H1 (cell line): ENCODE results near the gene MBIP. TPM values are rescaled to one million over a fixed set of nuclear protein-coding genes. Genes with fewer than 3 reads are reported as not detected.

ENCODE experiments used
- CTCF ChIA-PET: fragments of 300-600 bp; sonication (Branson Sonifier 250); formaldehyde crosslinking; loops from one replicate; lab custom pipeline; 2021; ENCODE audit not compliant: partially characterized antibody; lab: Charles Lee
- POLR2A ChIA-PET: fragments of 300-600 bp; sonication (Branson Sonifier 250); formaldehyde crosslinking; loops from one replicate; lab custom pipeline; 2021; ENCODE audit warnings: inconsistent platforms; ENCODE audit not compliant: partially characterized antibody; lab: Charles Lee
- DNase-seq, 2 experiments: peaks; one replicate each; pipeline versions ENCODE4 v3.0.0 to v3.0.0-alpha.2; 2010 to 2022; ENCODE audit warnings: low spot score in 2 of 2, low read depth in 1 of 2, mixed read lengths in 1 of 2
- FAIRE-seq: peaks from 2 replicates; lab custom pipeline; 2011; peaks lifted over from hg19 to GRCh38; lab: Jason Lieb, UNC
- H2AFZ ChIP-seq: 2 replicates; pipeline ENCODE4 v1.8.1; 2012; ENCODE audit warnings: low read length, inconsistent platforms
- H2AK5ac ChIP-seq: 2 replicates; pipeline ENCODE4 v1.6.1; 2013; ENCODE audit warnings: low read depth, low read length
- H2BK120ac ChIP-seq: replicated peaks from 2 replicates; pipeline ENCODE3; 2013; ENCODE audit warnings: low read depth, low read length, inconsistent platforms
- H2BK12ac ChIP-seq: 2 replicates; pipeline ENCODE4 v1.6.1; 2013; ENCODE audit warnings: low read depth, low read length
- H2BK15ac ChIP-seq: 2 replicates; pipeline ENCODE4 v1.6.1; 2013; ENCODE audit warnings: low read length
- H2BK20ac ChIP-seq: 2 replicates; pipeline ENCODE4 v1.6.1; 2013; ENCODE audit warnings: low read length
- H2BK5ac ChIP-seq: 2 replicates; pipeline ENCODE4 v1.6.1; 2013; ENCODE audit warnings: low read depth, low read length
- H3K14ac ChIP-seq: 2 replicates; pipeline ENCODE4 v1.6.1; 2013; ENCODE audit warnings: inconsistent platforms; ENCODE audit not compliant: insufficient read length
- H3K18ac ChIP-seq: 2 replicates; pipeline ENCODE4 v1.6.1; 2013; ENCODE audit warnings: low read length; ENCODE audit errors: extremely low read depth
- H3K23ac ChIP-seq: 2 replicates; pipeline ENCODE4 v1.6.1; 2013; ENCODE audit warnings: inconsistent platforms; ENCODE audit not compliant: insufficient read length
- H3K23me2 ChIP-seq: 2 replicates; pipeline ENCODE4 v1.6.1; 2013; ENCODE audit warnings: low read depth, low read length
- H3K27ac ChIP-seq: 2 replicates; pipeline ENCODE4 v1.6.1; 2011; ENCODE audit warnings: low read depth, low read length, inconsistent platforms
- H3K27me3 ChIP-seq, 4 experiments: replicated peaks in 1 of 4; 1 replicate in 1 of 4; 2 replicates in 3 of 4; pipeline versions ENCODE4 v1.6.1 to v1.8.1; 2011 to 2013; ENCODE audit warnings: low read length in 3 of 4, mild to moderate bottlenecking in 3 of 4, inconsistent platforms in 2 of 4, mixed read lengths in 2 of 4, moderate library complexity in 1 of 4; ENCODE audit not compliant: control insufficient read depth in 3 of 4, insufficient read depth in 3 of 4; ENCODE audit errors: extremely low read depth in 1 of 4
- H3K36me3 ChIP-seq, 4 experiments: 2 replicates each; pipeline versions ENCODE4 v1.6.1 to v1.8.1; 2011 to 2013; ENCODE audit warnings: mild to moderate bottlenecking in 4 of 4, low read length in 3 of 4, moderate library complexity in 2 of 4, control low read depth in 1 of 4, inconsistent platforms in 1 of 4; ENCODE audit not compliant: insufficient read depth in 4 of 4, control insufficient read depth in 2 of 4
- H3K4ac ChIP-seq: replicated peaks from 2 replicates; pipeline ENCODE3; 2013; ENCODE audit warnings: low read length, low read depth, mixed read lengths, inconsistent platforms; ENCODE audit not compliant: insufficient read length
- H3K4me1 ChIP-seq, 4 experiments: replicated peaks in 1 of 4; 1 replicate in 1 of 4; 2 replicates in 3 of 4; pipeline versions ENCODE4 v1.6.1 to v1.8.1; 2011 to 2013; ENCODE audit warnings: low read length in 3 of 4, inconsistent platforms in 2 of 4, mixed read lengths in 1 of 4; ENCODE audit not compliant: insufficient read depth in 4 of 4, control insufficient read depth in 3 of 4
- H3K4me2 ChIP-seq, 2 experiments: 2 replicates each; pipeline versions ENCODE4 v1.6.1 to v1.8.1; 2011 to 2013; ENCODE audit warnings: low read depth in 2 of 2, low read length in 2 of 2, control low read depth in 1 of 2, inconsistent platforms in 1 of 2, mild to moderate bottlenecking in 1 of 2; ENCODE audit not compliant: insufficient read depth in 1 of 2
- H3K4me3 ChIP-seq, 4 experiments: fragments of 200-600, 300-600 bp in 1 of 4; sonication (generic), shearing (Covaris generic), sonication (Bioruptor Twin) in 1 of 4; 2 replicates each; pipeline versions ENCODE4 v1.5.1 to v1.8.1; 2011 to 2016; ENCODE audit warnings: low read length in 4 of 4, low read depth in 3 of 4, control low read depth in 2 of 4, inconsistent platforms in 2 of 4, mild to moderate bottlenecking in 2 of 4, mixed read lengths in 1 of 4, moderate library complexity in 1 of 4; ENCODE audit not compliant: insufficient read depth in 2 of 4; ENCODE audit errors: extremely low read depth in 1 of 4
- H3K56ac ChIP-seq: replicated peaks from 2 replicates; pipeline ENCODE3; 2013; ENCODE audit warnings: low read depth, mild to moderate bottlenecking, mixed read lengths, low read length, inconsistent platforms; ENCODE audit not compliant: insufficient read length
- H3K79me1 ChIP-seq: 2 replicates; pipeline ENCODE4 v1.6.1; 2013; ENCODE audit warnings: low read depth, low read length, control low read depth
- H3K79me2 ChIP-seq, 2 experiments: 2 replicates each; pipeline versions ENCODE4 v1.6.1 to v1.8.1; 2012 to 2013; ENCODE audit warnings: low read length in 2 of 2, mild to moderate bottlenecking in 2 of 2, inconsistent platforms in 1 of 2; ENCODE audit not compliant: insufficient read depth in 2 of 2, control insufficient read depth in 1 of 2
- H3K9ac ChIP-seq, 4 experiments: replicated peaks in 1 of 4; 1 replicate in 1 of 4; 2 replicates in 3 of 4; pipeline versions ENCODE4 v1.6.1 to v1.8.1; 2011 to 2013; ENCODE audit warnings: low read depth in 3 of 4, low read length in 3 of 4, control low read depth in 2 of 4, mild to moderate bottlenecking in 2 of 4, moderate library complexity in 2 of 4, inconsistent platforms in 1 of 4; ENCODE audit errors: extremely low read depth in 1 of 4
- H3K9me3 ChIP-seq, 2 experiments: 2 replicates each; pipeline versions ENCODE4 v1.6.1 to v1.8.1; 2012 to 2013; ENCODE audit warnings: mild to moderate bottlenecking in 2 of 2, moderate library complexity in 2 of 2, control low read depth in 1 of 2, inconsistent platforms in 1 of 2, low read depth in 1 of 2, low read length in 1 of 2, mixed read lengths in 1 of 2; ENCODE audit not compliant: insufficient read depth in 2 of 2
- H4K20me1 ChIP-seq, 2 experiments: replicated peaks in 1 of 2; 2 replicates each; pipeline versions ENCODE3 to v1.8.1; 2011 to 2013; ENCODE audit warnings: inconsistent platforms in 2 of 2, low read length in 2 of 2, mild to moderate bottlenecking in 1 of 2; ENCODE audit not compliant: insufficient read depth in 2 of 2, control insufficient read depth in 1 of 2
- H4K5ac ChIP-seq: 2 replicates; pipeline ENCODE4 v1.6.1; 2013; ENCODE audit warnings: low read length, low read depth, mixed read lengths, inconsistent platforms; ENCODE audit not compliant: insufficient read length
- H4K8ac ChIP-seq: 2 replicates; pipeline ENCODE4 v1.8.0; 2013; ENCODE audit warnings: mild to moderate bottlenecking, moderate library complexity, low read length, inconsistent platforms; ENCODE audit not compliant: insufficient read depth; ENCODE audit errors: extremely low read depth
- H4K91ac ChIP-seq: replicated peaks from 2 replicates; pipeline ENCODE3; 2013; ENCODE audit warnings: low read length, mixed read lengths, inconsistent platforms; ENCODE audit not compliant: insufficient read length
- BRCA1 ChIP-seq: IDR thresholded peaks from 2 replicates; pipeline ENCODE4 v1.6.1; 2012; ENCODE audit warnings: low read depth, low read length, improper control_type of control experiment
- CHD2 ChIP-seq: IDR thresholded peaks from 2 replicates; pipeline ENCODE4 v1.6.1; 2012; ENCODE audit warnings: low read length, improper control_type of control experiment
- EGR1 ChIP-seq: IDR thresholded peaks from 2 replicates; pipeline ENCODE4 v1.6.1; 2011; ENCODE audit warnings: low read depth, low read length, borderline replicate concordance
- GABPA ChIP-seq: IDR thresholded peaks from 2 replicates; pipeline ENCODE4 v1.6.1; 2011; ENCODE audit warnings: mild to moderate bottlenecking, low read length, moderate library complexity, borderline replicate concordance; ENCODE audit not compliant: insufficient read depth
- KDM1A ChIP-seq: fragments of 200-600, 300-600 bp; sonication (generic); IDR thresholded peaks from 2 replicates; pipeline ENCODE4 v1.7.1; 2016; ENCODE audit warnings: mild to moderate bottlenecking, low read length, borderline replicate concordance
- KDM4A ChIP-seq: IDR thresholded peaks from one replicate; pipeline ENCODE4 v1.7.1; 2012; ENCODE audit warnings: low read depth, mild to moderate bottlenecking, moderate library complexity, low read length, inconsistent platforms; ENCODE audit not compliant: severe bottlenecking
- MAFK ChIP-seq: IDR thresholded peaks from 2 replicates; pipeline ENCODE4 v1.6.1; 2012; ENCODE audit warnings: low read depth, mild to moderate bottlenecking, improper control_type of control experiment, low read length
- POU5F1 ChIP-seq: IDR thresholded peaks from 2 replicates; pipeline ENCODE4 v1.6.1; 2011; ENCODE audit warnings: low read depth, mild to moderate bottlenecking, low read length, moderate library complexity
- RBBP5 ChIP-seq: IDR thresholded peaks from 2 replicates; pipeline ENCODE4 v1.7.1; 2012; ENCODE audit warnings: low read depth, mild to moderate bottlenecking, inconsistent platforms, low read length, moderate library complexity, borderline replicate concordance
- SIN3A ChIP-seq, 2 experiments: IDR thresholded peaks in 1 of 2; conservative IDR thresholded peaks in 1 of 2; 2 replicates each; pipeline ENCODE4 v1.6.1; 2011 to 2012; ENCODE audit warnings: low read length in 2 of 2, improper control_type of control experiment in 1 of 2, low read depth in 1 of 2, mild to moderate bottlenecking in 1 of 2
- SIRT6 ChIP-seq: IDR thresholded peaks from one replicate; pipeline ENCODE4 v1.7.1; 2012; ENCODE audit warnings: low read length, inconsistent platforms
- SIX5 ChIP-seq: IDR thresholded peaks from 2 replicates; pipeline ENCODE4 v1.6.1; 2011; ENCODE audit warnings: mild to moderate bottlenecking, low read depth, low read length
- SRF ChIP-seq: IDR thresholded peaks from 2 replicates; pipeline ENCODE4 v1.6.1; 2011; ENCODE audit warnings: mild to moderate bottlenecking, low read depth, low read length, moderate library complexity
- WGBS, 2 experiments: shearing (Covaris generic) in 1 of 2; methylation state at CpG; one replicate each; pipeline versions ENCODE4 v1.1.6 to v1.1.7; 2013 to 2015; ENCODE audit warnings: low lambda C conversion rate in 2 of 2, mixed read lengths in 2 of 2, inconsistent platforms in 1 of 2, low coverage in 1 of 2, missing lambda C conversion rate in 1 of 2; ENCODE audit not compliant: insufficient replicate concordance in 2 of 2, insufficient coverage in 1 of 2, insufficient read length in 1 of 2; ENCODE audit errors: extremely low coverage in 1 of 2, missing lambda C conversion rate in 1 of 2; 5-methylcytosine and 5-hydroxymethylcytosine counted together
- polyA plus RNA-seq, 7 experiments: library from polyadenylated mRNA; depleted of rRNA in 3 of 7; stranded (reverse) in 5 of 7; unstranded in 2 of 7; fragments of >200 nt in 5 of 7; fragments of 200-250 nt in 2 of 7; gene quantifications; 1 replicate in 5 of 7; 2 replicates in 1 of 7; 4 replicates in 1 of 7; pipeline versions ENCODE4 v1.2.1 to v1.2.3, GENCODE V29; 2011 to 2013; ENCODE audit warnings: missing spikeins in 2 of 7, mixed read lengths in 2 of 7
- total RNA-seq: library from RNA; stranded (reverse); fragmentation: NEBNext Ultra II Directional; extraction: Animal tissue kit (Norgen Biotek cat#: 25700); gene quantifications from 2 replicates; pipeline ENCODE4 v1.2.1, GENCODE V29; 2021

The MBIP gene
- total and polyA plus RNA-seq, 2 of the 8 experiments (the other 6 are each of a cell fraction or from before 2014, with no cell fraction given) = 15.0 to 27.4 TPM

- no peak overlapping the region for H2AFZ ChIP-seq
- H3K4me3 ChIP-seq = no peak overlapping the region
- no peak overlapping the region for H2BK15ac ChIP-seq
- WGBS, 2 experiments = 88% methylated on average over 2 of the region's 2 CpGs; no CpG with 5 or more reads in 1 of the 2 experiments
- H4K5ac ChIP-seq = no peak overlapping the region
- H2BK120ac ChIP-seq = no peak overlapping the region
- ChIA-PET CTCF (interaction anchor here (0.7 to 1.1 kb wide), 2 partner anchors 228 to 367 kb away, joined by 3 read pairs; no protein-coding TSS in a partner anchor), POLR2A (interaction anchor here (0.8 to 1.4 kb wide), 2 partner anchors 14 to 22 kb away, joined by 3 read pairs; no protein-coding TSS in a partner anchor)
- no peak overlapping the region for H3K23ac ChIP-seq
- H3K23me2 ChIP-seq = no peaks in the 10 kb centered on the region
- H3K27me3 ChIP-seq = no peaks in the 10 kb centered on the region
- no peak overlapping the region for H4K91ac ChIP-seq
- H2BK5ac ChIP-seq = no peak overlapping the region
- peaks cover 0 to 9% (median 0%) of the 10 kb centered on the region in 4 experiments; a peak in 2 of 8 replicates for H3K36me3 ChIP-seq
- H3K18ac ChIP-seq = no peak overlapping the region
- H3K4me2 ChIP-seq = no peak overlapping the region
- H4K8ac ChIP-seq = no peak overlapping the region
- TF ChIP-seq SIN3A (conservative IDR thresholded peaks at IDR 0.05 in 1 of 2, IDR thresholded peaks at IDR 0.05 in 1 of 2; ENCODE audit: low read depth in 1 of 2, low read length in 2 of 2) (no peak), MAFK (no peak), GABPA (no peak), POU5F1 (no peak), KDM4A (no peak), RBBP5 (no peak), CHD2 (no peak), BRCA1 (no peak), SRF (no peak), SIX5 (no peak), EGR1 (no peak), SIRT6 (no peak), KDM1A (no peak)
- no peaks in the 10 kb centered on the region for H3K79me1 ChIP-seq
- no peak overlapping the region for H3K56ac ChIP-seq
- FAIRE-seq = no peak
- H3K9ac ChIP-seq = no peak overlapping the region
- no peak overlapping the region for H3K4ac ChIP-seq
- no peak for DNase-seq
- H3K27ac ChIP-seq = no peak overlapping the region
- H3K79me2 ChIP-seq = peaks cover 0 to 53% of the 10 kb centered on the region in 2 experiments; a peak in 3 of 4 replicates
- H2BK20ac ChIP-seq = no peak overlapping the region
- H4K20me1 ChIP-seq = peaks cover 1 to 2% of the 10 kb centered on the region in 2 experiments
- no peak overlapping the region for H2BK12ac ChIP-seq
- peaks cover 0 to 8% (median 2%) of the 10 kb centered on the region in 4 experiments; a peak in 5 of 7 replicates for H3K4me1 ChIP-seq
- no peak overlapping the region for H3K14ac ChIP-seq
- H3K9me3 ChIP-seq = no peaks in the 10 kb centered on the region
- no peak overlapping the region for H2AK5ac ChIP-seq
Measured at GRCh38 chr14:36317650-36318049, 2.8 kb downstream of the MBIP start.
